H9 (cell line): ENCODE measurements around the gene COL23A1. TPM values are rescaled to one million over a fixed set of nuclear protein-coding genes. Genes with fewer than 3 reads are reported as not detected.

Source experiments
- DNase-seq: peaks from one replicate; pipeline ENCODE4 v3.0.0-alpha.2; 2017
- H2AFZ ChIP-seq: one replicate; pipeline ENCODE4 v1.6.1; 2013; ENCODE audit warnings: mild to moderate bottlenecking, low read length, control low read depth, moderate library complexity
- H2AK5ac ChIP-seq: 2 replicates; pipeline ENCODE4 v1.6.1; 2013; ENCODE audit warnings: low read length, control low read depth, mixed read lengths; ENCODE audit not compliant: insufficient read length
- H2BK120ac ChIP-seq: one replicate; pipeline ENCODE4 v1.6.1; 2013; ENCODE audit warnings: low read depth, mild to moderate bottlenecking, low read length, control low read depth, inconsistent platforms; ENCODE audit not compliant: poor library complexity, severe bottlenecking
- H2BK12ac ChIP-seq: 2 replicates; pipeline ENCODE4 v1.6.1; 2013; ENCODE audit warnings: low read length, control low read depth, mixed read lengths, low read depth; ENCODE audit not compliant: insufficient read length
- H2BK15ac ChIP-seq: 2 replicates; pipeline ENCODE4 v1.6.1; 2013; ENCODE audit warnings: low read depth, low read length, control low read depth
- H2BK20ac ChIP-seq: one replicate; pipeline ENCODE4 v1.6.1; 2013; ENCODE audit warnings: low read depth, mild to moderate bottlenecking, low read length, control low read depth, inconsistent platforms; ENCODE audit not compliant: poor library complexity, severe bottlenecking
- H2BK5ac ChIP-seq: 2 replicates; pipeline ENCODE4 v1.6.1; 2013; ENCODE audit warnings: low read length, control low read depth, mixed read lengths; ENCODE audit not compliant: insufficient read length
- H3K14ac ChIP-seq: 2 replicates; pipeline ENCODE4 v1.6.1; 2013; ENCODE audit warnings: low read length, control low read depth; ENCODE audit not compliant: insufficient read depth
- H3K18ac ChIP-seq: 2 replicates; pipeline ENCODE4 v1.6.1; 2013; ENCODE audit warnings: low read depth, mild to moderate bottlenecking, mixed read lengths, low read length, control low read depth; ENCODE audit not compliant: insufficient read length
- H3K23ac ChIP-seq: 2 replicates; pipeline ENCODE4 v1.6.1; 2013; ENCODE audit warnings: low read length, control low read depth, mixed read lengths, low read depth; ENCODE audit not compliant: insufficient read length
- H3K23me2 ChIP-seq: 2 replicates; pipeline ENCODE4 v1.6.1; 2013; ENCODE audit warnings: low read depth, mild to moderate bottlenecking, mixed read lengths, low read length, control low read depth; ENCODE audit not compliant: insufficient read length, poor library complexity, severe bottlenecking
- H3K27ac ChIP-seq: 2 replicates; pipeline ENCODE4 v1.5.1; 2013; ENCODE audit warnings: low read length, control low read depth, mixed read lengths, low read depth; ENCODE audit not compliant: insufficient read length
- H3K27me3 ChIP-seq: 2 replicates; pipeline ENCODE4 v1.6.1; 2013; ENCODE audit warnings: low read length, control low read depth, inconsistent platforms; ENCODE audit not compliant: insufficient read depth
- H3K4ac ChIP-seq: 2 replicates; pipeline ENCODE4 v1.6.1; 2013; ENCODE audit warnings: low read depth, mild to moderate bottlenecking, control low read depth, inconsistent platforms, low read length, moderate library complexity
- H3K4me1 ChIP-seq: 2 replicates; pipeline ENCODE4 v1.6.1; 2013; ENCODE audit warnings: low read length, control low read depth, inconsistent platforms; ENCODE audit not compliant: insufficient read depth
- H3K4me2 ChIP-seq: 2 replicates; pipeline ENCODE4 v1.6.1; 2013; ENCODE audit warnings: low read length, control low read depth, mixed read lengths; ENCODE audit not compliant: insufficient read length, insufficient read depth
- H3K56ac ChIP-seq: 2 replicates; pipeline ENCODE4 v1.6.1; 2013; ENCODE audit warnings: low read depth, mild to moderate bottlenecking, mixed read lengths, low read length, control low read depth; ENCODE audit not compliant: insufficient read length
- H3K79me1 ChIP-seq: 2 replicates; pipeline ENCODE4 v1.6.1; 2013; ENCODE audit warnings: low read depth, mild to moderate bottlenecking, moderate library complexity, low read length, control low read depth, inconsistent platforms; ENCODE audit not compliant: insufficient read depth, poor library complexity, severe bottlenecking
- H3K79me2 ChIP-seq: 2 replicates; pipeline ENCODE4 v1.6.1; 2013; ENCODE audit warnings: low read length, control low read depth, inconsistent platforms; ENCODE audit not compliant: insufficient read depth
- H3K9ac ChIP-seq: 2 replicates; pipeline ENCODE4 v1.6.1; 2013; ENCODE audit warnings: low read length, control low read depth, mixed read lengths; ENCODE audit not compliant: insufficient read length; ENCODE audit errors: extremely low read depth
- H3K9me3 ChIP-seq: one replicate; pipeline ENCODE4 v1.6.1; 2013; ENCODE audit warnings: low read depth, low read length, inconsistent platforms; ENCODE audit not compliant: control insufficient read depth
- H3T11ph ChIP-seq: one replicate; pipeline ENCODE4 v1.6.1; 2013; ENCODE audit warnings: mild to moderate bottlenecking, low read length, control low read depth, inconsistent platforms
- H4K20me1 ChIP-seq: one replicate; pipeline ENCODE4 v1.6.1; 2013; ENCODE audit not compliant: control insufficient read depth, insufficient read length, insufficient read depth
- H4K5ac ChIP-seq: 2 replicates; pipeline ENCODE4 v1.6.1; 2013; ENCODE audit warnings: low read depth, mild to moderate bottlenecking, mixed read lengths, low read length, control low read depth; ENCODE audit not compliant: insufficient read length
- H4K8ac ChIP-seq: replicated peaks from 2 replicates; pipeline ENCODE4 v1.6.1; 2013; ENCODE audit warnings: low read length, control low read depth, mixed read lengths, low read depth; ENCODE audit not compliant: insufficient read length
- H4K91ac ChIP-seq: 2 replicates; pipeline ENCODE4 v1.6.1; 2013; ENCODE audit warnings: low read depth, mild to moderate bottlenecking, moderate library complexity, mixed read lengths, low read length, control low read depth; ENCODE audit not compliant: insufficient read length
- H3K27ac Mint-ChIP-seq, 3 experiments: 2 replicates in 2 of 3; 3 replicates in 1 of 3; pipeline ENCODE4 v1.8.0; 2020 to 2021; ENCODE audit warnings: mixed read lengths in 3 of 3, mild to moderate bottlenecking in 1 of 3, moderate library complexity in 1 of 3
- H3K27me3 Mint-ChIP-seq: 2 replicates; pipeline ENCODE4 v1.8.0; 2021; ENCODE audit warnings: low read depth, mild to moderate bottlenecking, moderate library complexity, mixed read lengths
- H3K36me3 Mint-ChIP-seq, 3 experiments: 2 replicates in 2 of 3; 3 replicates in 1 of 3; pipeline ENCODE4 v1.8.0; 2020 to 2021; ENCODE audit warnings: low read depth in 3 of 3, mixed read lengths in 3 of 3; ENCODE audit not compliant: insufficient read depth in 1 of 3
- H3K4me1 Mint-ChIP-seq, 2 experiments: 2 replicates each; pipeline ENCODE4 v1.8.0; 2020; ENCODE audit warnings: mixed read lengths in 2 of 2
- H3K4me3 Mint-ChIP-seq, 2 experiments: 2 replicates in 1 of 2; 3 replicates in 1 of 2; pipeline ENCODE4 v1.8.0; 2020 to 2021; ENCODE audit warnings: mild to moderate bottlenecking in 2 of 2, mixed read lengths in 2 of 2, moderate library complexity in 1 of 2
- H3K9me3 Mint-ChIP-seq, 2 experiments: 2 replicates in 1 of 2; 3 replicates in 1 of 2; pipeline ENCODE4 v1.8.0; 2020; ENCODE audit warnings: mild to moderate bottlenecking in 2 of 2, mixed read lengths in 2 of 2, moderate library complexity in 1 of 2
- WGBS: extraction: QIAGEN DNeasy Blood & Tissue Kit; methylation state at CpG from one replicate; pipeline ENCODE4 v1.1.7; 2013; ENCODE audit warnings: missing lambda C conversion rate, low lambda C conversion rate, mixed read lengths; ENCODE audit not compliant: insufficient read length; ENCODE audit errors: extremely low coverage; 5-methylcytosine and 5-hydroxymethylcytosine counted together
- total RNA-seq: library from RNA; stranded (reverse); gene quantifications from 2 replicates; pipeline ENCODE4 v1.2.1, GENCODE V29; 2021
- TF ChIP-seq, protein P1 (sequence below): fragments of 200-600 bp; sonication (generic); conservative IDR thresholded peaks from 3 replicates; pipeline ENCODE4 v1.8.0; 2021; ENCODE audit warnings: antibody characterized with exemption, mild to moderate bottlenecking

The COL23A1 gene
- total RNA-seq, 1 experiment from 2014 or later: 2.6 TPM

DNA sequence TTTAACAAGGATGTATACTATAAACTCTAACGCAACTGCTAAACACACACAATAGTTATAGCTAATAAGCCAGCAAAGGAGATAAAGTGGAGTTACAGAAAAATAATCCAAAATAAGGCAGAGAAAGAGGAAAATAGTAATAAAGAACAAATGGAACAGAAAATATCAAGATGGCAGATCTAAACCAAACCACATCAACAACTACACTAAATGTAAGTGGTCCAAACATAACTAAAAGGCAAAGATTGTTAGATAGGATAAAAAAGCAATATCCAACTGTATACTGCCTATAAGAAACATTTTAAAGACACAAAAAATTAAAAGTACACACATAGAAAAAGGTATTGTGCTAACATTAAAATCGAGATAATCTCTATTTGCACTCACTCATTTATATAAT lies 5.6 kb upstream of the COL23A1 start:
- H2AFZ ChIP-seq: no peak overlapping the region
- TF ChIP-seq, protein P1, sequence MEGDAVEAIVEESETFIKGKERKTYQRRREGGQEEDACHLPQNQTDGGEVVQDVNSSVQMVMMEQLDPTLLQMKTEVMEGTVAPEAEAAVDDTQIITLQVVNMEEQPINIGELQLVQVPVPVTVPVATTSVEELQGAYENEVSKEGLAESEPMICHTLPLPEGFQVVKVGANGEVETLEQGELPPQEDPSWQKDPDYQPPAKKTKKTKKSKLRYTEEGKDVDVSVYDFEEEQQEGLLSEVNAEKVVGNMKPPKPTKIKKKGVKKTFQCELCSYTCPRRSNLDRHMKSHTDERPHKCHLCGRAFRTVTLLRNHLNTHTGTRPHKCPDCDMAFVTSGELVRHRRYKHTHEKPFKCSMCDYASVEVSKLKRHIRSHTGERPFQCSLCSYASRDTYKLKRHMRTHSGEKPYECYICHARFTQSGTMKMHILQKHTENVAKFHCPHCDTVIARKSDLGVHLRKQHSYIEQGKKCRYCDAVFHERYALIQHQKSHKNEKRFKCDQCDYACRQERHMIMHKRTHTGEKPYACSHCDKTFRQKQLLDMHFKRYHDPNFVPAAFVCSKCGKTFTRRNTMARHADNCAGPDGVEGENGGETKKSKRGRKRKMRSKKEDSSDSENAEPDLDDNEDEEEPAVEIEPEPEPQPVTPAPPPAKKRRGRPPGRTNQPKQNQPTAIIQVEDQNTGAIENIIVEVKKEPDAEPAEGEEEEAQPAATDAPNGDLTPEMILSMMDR: no peak
- H3T11ph ChIP-seq: no peak overlapping the region
- Mint-ChIP-seq H3K4me1 (peaks cover 7 to 8% of the 10 kb centered on the region in 2 experiments), H3K4me3 (no peak overlapping the region), H3K36me3 (peaks cover 31 to 36% (median 33%) of the 10 kb centered on the region in 3 experiments), H3K27ac (no peak overlapping the region), H3K9me3 (peaks cover 23 to 31% of the 10 kb centered on the region in 2 experiments), H3K27me3 (peaks cover 16% of the 10 kb centered on the region)
- H3K4me2 ChIP-seq: no peak overlapping the region
- 0 out of 2 replicates have a peak, but pooled peaks cover 2% of the 10 kb centered on the region for H3K4me1 ChIP-seq
- H2AK5ac ChIP-seq: no peak overlapping the region
- H3K27ac ChIP-seq: no peak overlapping the region
- H4K8ac ChIP-seq: no peak overlapping the region
- no peak overlapping the region for H2BK5ac ChIP-seq
- no peak overlapping the region for H4K5ac ChIP-seq
- no peak overlapping the region for H2BK20ac ChIP-seq
- H3K4ac ChIP-seq: no peak overlapping the region
- no CpG with 5 or more reads among the region's 2 CpGs for WGBS
- no peak overlapping the region for H3K14ac ChIP-seq
- H4K20me1 ChIP-seq: no peaks in the 10 kb centered on the region
- H3K56ac ChIP-seq: no peak overlapping the region
- H3K23me2 ChIP-seq: no peaks in the 10 kb centered on the region
- no peak overlapping the region for H3K9ac ChIP-seq
- H3K79me1 ChIP-seq: no peaks in the 10 kb centered on the region
- no peaks in the 10 kb centered on the region for H3K27me3 ChIP-seq
- peaks cover 5% of the 10 kb centered on the region for H3K9me3 ChIP-seq
- H2BK12ac ChIP-seq: no peak overlapping the region
- H2BK15ac ChIP-seq: no peak overlapping the region
- H3K18ac ChIP-seq: no peak overlapping the region
- DNase-seq: no peak
- no peaks in the 10 kb centered on the region for H3K79me2 ChIP-seq
- H3K23ac ChIP-seq: no peak overlapping the region
- H4K91ac ChIP-seq: no peak overlapping the region
- H2BK120ac ChIP-seq: no peak overlapping the region
